IMR-90 (cell line): ENCODE results near the gene CPNE4.

Experiments used
- CEBPB ChIP-seq: IDR thresholded peaks from 2 replicates; pipeline ENCODE4 v1.6.1; 2012; ENCODE audit warnings: low read depth, low read length, improper control_type of control experiment
- CHD1 ChIP-seq: IDR thresholded peaks from 2 replicates; pipeline ENCODE4 v1.6.1; 2012; ENCODE audit warnings: low read depth, low read length, improper control_type of control experiment
- FOS ChIP-seq: fragments of 150-350 bp; IDR thresholded peaks from 2 replicates; pipeline ENCODE4 v1.6.1; 2016; ENCODE audit warnings: low read depth, low read length
- MAFK ChIP-seq: IDR thresholded peaks from 2 replicates; pipeline ENCODE4 v1.6.1; 2012; ENCODE audit warnings: low read depth, low read length, improper control_type of control experiment
- MAZ ChIP-seq: IDR thresholded peaks from 2 replicates; pipeline ENCODE4 v1.6.1; 2012; ENCODE audit warnings: low read depth, mild to moderate bottlenecking, low read length, improper control_type of control experiment, moderate library complexity, borderline replicate concordance
- NFE2L2 ChIP-seq: fragments of 150-350 bp; IDR thresholded peaks from 2 replicates; pipeline ENCODE4 v1.6.1; 2016; ENCODE audit warnings: low read depth, mild to moderate bottlenecking, low read length
- POLR2A ChIP-seq: IDR thresholded peaks from 2 replicates; pipeline ENCODE4 v1.6.1; 2012; ENCODE audit warnings: mild to moderate bottlenecking, low read depth, low read length
- RAD21 ChIP-seq: IDR thresholded peaks from 2 replicates; pipeline ENCODE4 v1.6.1; 2012; ENCODE audit warnings: low read length, improper control_type of control experiment
- RFX5 ChIP-seq: IDR thresholded peaks from 2 replicates; pipeline ENCODE4 v1.8.0; 2012; ENCODE audit warnings: low read depth, mild to moderate bottlenecking, low read length, moderate library complexity
- SMC3 ChIP-seq: fragments of 150-350 bp; IDR thresholded peaks from 2 replicates; pipeline ENCODE4 v1.6.1; 2016; ENCODE audit warnings: low read depth, mild to moderate bottlenecking, antibody characterized with exemption, low read length, moderate library complexity
- TF ChIP-seq, protein P1 (sequence below): conservative IDR thresholded peaks from 2 replicates; pipeline ENCODE4 v1.5.1; 2012; ENCODE audit warnings: mild to moderate bottlenecking, low read depth, low read length, improper control_type of control experiment
- TF ChIP-seq, protein P2 (sequence below): fragments of 150-350 bp; IDR thresholded peaks from 2 replicates; pipeline ENCODE4 v1.6.1; 2017; ENCODE audit warnings: mild to moderate bottlenecking, antibody characterized with exemption, low read length, low read depth
- TF ChIP-seq, protein P3 (sequence below): fragments of 150-350 bp; IDR thresholded peaks from 2 replicates; pipeline ENCODE4 v1.6.1; 2016; ENCODE audit warnings: low read depth, mild to moderate bottlenecking, low read length, moderate library complexity, borderline replicate concordance

DNA sequence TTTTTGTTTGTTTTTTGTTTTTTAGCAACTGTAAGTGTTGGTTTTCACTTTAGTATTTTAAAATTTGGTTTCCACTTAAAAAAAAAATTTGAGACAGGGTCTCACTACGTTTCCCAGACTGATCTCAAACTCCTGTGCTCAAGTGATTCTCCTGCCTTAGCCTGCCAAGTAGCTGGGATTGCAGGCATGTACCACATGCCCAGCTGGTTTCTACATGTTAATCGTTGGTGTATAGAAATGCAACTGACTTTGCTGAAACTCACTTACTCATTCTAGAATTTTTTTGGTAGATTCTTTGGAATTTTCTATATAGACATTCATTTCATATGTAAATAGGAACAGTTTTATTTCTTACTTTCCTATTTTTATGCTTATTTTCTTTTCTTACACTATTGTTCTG lies 287.3 kb downstream of the CPNE4 start:
- TF ChIP-seq, protein P1, sequence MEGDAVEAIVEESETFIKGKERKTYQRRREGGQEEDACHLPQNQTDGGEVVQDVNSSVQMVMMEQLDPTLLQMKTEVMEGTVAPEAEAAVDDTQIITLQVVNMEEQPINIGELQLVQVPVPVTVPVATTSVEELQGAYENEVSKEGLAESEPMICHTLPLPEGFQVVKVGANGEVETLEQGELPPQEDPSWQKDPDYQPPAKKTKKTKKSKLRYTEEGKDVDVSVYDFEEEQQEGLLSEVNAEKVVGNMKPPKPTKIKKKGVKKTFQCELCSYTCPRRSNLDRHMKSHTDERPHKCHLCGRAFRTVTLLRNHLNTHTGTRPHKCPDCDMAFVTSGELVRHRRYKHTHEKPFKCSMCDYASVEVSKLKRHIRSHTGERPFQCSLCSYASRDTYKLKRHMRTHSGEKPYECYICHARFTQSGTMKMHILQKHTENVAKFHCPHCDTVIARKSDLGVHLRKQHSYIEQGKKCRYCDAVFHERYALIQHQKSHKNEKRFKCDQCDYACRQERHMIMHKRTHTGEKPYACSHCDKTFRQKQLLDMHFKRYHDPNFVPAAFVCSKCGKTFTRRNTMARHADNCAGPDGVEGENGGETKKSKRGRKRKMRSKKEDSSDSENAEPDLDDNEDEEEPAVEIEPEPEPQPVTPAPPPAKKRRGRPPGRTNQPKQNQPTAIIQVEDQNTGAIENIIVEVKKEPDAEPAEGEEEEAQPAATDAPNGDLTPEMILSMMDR = no peak
- TF ChIP-seq, protein P2, sequence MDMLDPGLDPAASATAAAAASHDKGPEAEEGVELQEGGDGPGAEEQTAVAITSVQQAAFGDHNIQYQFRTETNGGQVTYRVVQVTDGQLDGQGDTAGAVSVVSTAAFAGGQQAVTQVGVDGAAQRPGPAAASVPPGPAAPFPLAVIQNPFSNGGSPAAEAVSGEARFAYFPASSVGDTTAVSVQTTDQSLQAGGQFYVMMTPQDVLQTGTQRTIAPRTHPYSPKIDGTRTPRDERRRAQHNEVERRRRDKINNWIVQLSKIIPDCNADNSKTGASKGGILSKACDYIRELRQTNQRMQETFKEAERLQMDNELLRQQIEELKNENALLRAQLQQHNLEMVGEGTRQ = no peak
- no peak for TF ChIP-seq POLR2A
- no peak for TF ChIP-seq FOS
- TF ChIP-seq, protein P3, sequence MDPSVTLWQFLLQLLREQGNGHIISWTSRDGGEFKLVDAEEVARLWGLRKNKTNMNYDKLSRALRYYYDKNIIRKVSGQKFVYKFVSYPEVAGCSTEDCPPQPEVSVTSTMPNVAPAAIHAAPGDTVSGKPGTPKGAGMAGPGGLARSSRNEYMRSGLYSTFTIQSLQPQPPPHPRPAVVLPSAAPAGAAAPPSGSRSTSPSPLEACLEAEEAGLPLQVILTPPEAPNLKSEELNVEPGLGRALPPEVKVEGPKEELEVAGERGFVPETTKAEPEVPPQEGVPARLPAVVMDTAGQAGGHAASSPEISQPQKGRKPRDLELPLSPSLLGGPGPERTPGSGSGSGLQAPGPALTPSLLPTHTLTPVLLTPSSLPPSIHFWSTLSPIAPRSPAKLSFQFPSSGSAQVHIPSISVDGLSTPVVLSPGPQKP = no peak
- no peak for TF ChIP-seq SMC3
- TF ChIP-seq MAFK = no peak
- no peak for TF ChIP-seq MAZ
- TF ChIP-seq RAD21 = no peak
- no peak for TF ChIP-seq NFE2L2
- TF ChIP-seq CHD1 = no peak
- TF ChIP-seq CEBPB = no peak
- TF ChIP-seq RFX5 = no peak
